ENCODE measurements around the gene PXDN.

The PXDN gene

GRCh38 chr2:1650085-1650872 is 94.0 kb downstream of the PXDN start:
- Histone ChIP-seq H3F3A (ENCODE audit: control insufficient read depth, insufficient read depth) (no peaks in the 10 kb centered on the region), H3K9me3 (ENCODE audit: control insufficient read depth, insufficient read depth, low read length) (peaks cover 20% of the 10 kb centered on the region; the same call in 1 of the 2 replicates), H3K36me3 (ENCODE audit: control insufficient read depth, low read length) (no peaks in the 10 kb centered on the region), H3K9me2 (replicated peaks; ENCODE audit: control insufficient read depth, low read length) (no peaks in the 10 kb centered on the region), H3K4me2 (ENCODE audit: low read length) (no peak overlapping the region), H3K4me1 (ENCODE audit: control insufficient read depth, low read length) (no peaks in the 10 kb centered on the region), H3K79me2 (ENCODE audit: control insufficient read depth, low read length) (no peaks in the 10 kb centered on the region), H3K27ac (ENCODE audit: low read depth, low read length) (no peak overlapping the region), H4K20me1 (ENCODE audit: control insufficient read depth, insufficient read depth, low read depth, low read length) (no peaks in the 10 kb centered on the region), H3K4me3 (ENCODE audit: low read length) (no peak overlapping the region), H3K27me3 (ENCODE audit: control insufficient read depth, low read length) (no peaks in the 10 kb centered on the region)
- TF ChIP-seq EZH2phosphoT487 (IDR thresholded peaks at IDR 0.05; ENCODE audit: borderline replicate concordance, low read length) (no peak), CTCF (IDR thresholded peaks at IDR 0.05; ENCODE audit: low read depth, low read length, poor library complexity, severe bottlenecking) (no peak)

- H4K20me1 ChIP-seq (ENCODE audit: control insufficient read depth, insufficient read depth, low read depth, low read length) = no peaks in the 10 kb centered on the region
- no peaks in the 10 kb centered on the region for H3F3A ChIP-seq (ENCODE audit: control insufficient read depth, insufficient read depth)
- no peak overlapping the region for H3K4me3 ChIP-seq (ENCODE audit: low read length)
- TF ChIP-seq EZH2phosphoT487 (IDR thresholded peaks at IDR 0.05; ENCODE audit: borderline replicate concordance, low read length) (no peak), CTCF (IDR thresholded peaks at IDR 0.05; ENCODE audit: low read depth, low read length, poor library complexity, severe bottlenecking) (no peak)
- H3K9me3 ChIP-seq (ENCODE audit: control insufficient read depth, insufficient read depth, low read length) = peaks cover 20% of the 10 kb centered on the region; the same call in 1 of the 2 replicates
- H3K9me2 ChIP-seq (replicated peaks; ENCODE audit: control insufficient read depth, low read length) = no peaks in the 10 kb centered on the region
- no peaks in the 10 kb centered on the region for H3K4me1 ChIP-seq (ENCODE audit: control insufficient read depth, low read length)
- H3K27me3 ChIP-seq (ENCODE audit: control insufficient read depth, low read length) = no peaks in the 10 kb centered on the region
- H3K4me2 ChIP-seq (ENCODE audit: low read length) = no peak overlapping the region
- no peaks in the 10 kb centered on the region for H3K36me3 ChIP-seq (ENCODE audit: control insufficient read depth, low read length)
- H3K79me2 ChIP-seq (ENCODE audit: control insufficient read depth, low read length) = no peaks in the 10 kb centered on the region
- H3K27ac ChIP-seq (ENCODE audit: low read depth, low read length) = no peak overlapping the region
These were observed 94.9 kb downstream of the PXDN start for GRCh38 chr2:1649103-1650084.

- H3K4me2 ChIP-seq (ENCODE audit: low read length) = no peak overlapping the region
- H3K27ac ChIP-seq (ENCODE audit: low read depth, low read length) = no peak overlapping the region
- no peaks in the 10 kb centered on the region for H3K79me2 ChIP-seq (ENCODE audit: control insufficient read depth, low read length)
- TF ChIP-seq CTCF (IDR thresholded peaks at IDR 0.05; ENCODE audit: low read depth, low read length, poor library complexity, severe bottlenecking) = no peak
- TF ChIP-seq EZH2phosphoT487 (IDR thresholded peaks at IDR 0.05; ENCODE audit: borderline replicate concordance, low read length) = no peak
- H4K20me1 ChIP-seq (ENCODE audit: control insufficient read depth, insufficient read depth, low read depth, low read length) = no peaks in the 10 kb centered on the region
- H3F3A ChIP-seq (ENCODE audit: control insufficient read depth, insufficient read depth) = no peaks in the 10 kb centered on the region
- H3K9me3 ChIP-seq (ENCODE audit: control insufficient read depth, insufficient read depth, low read length) = peaks cover 20% of the 10 kb centered on the region; the same call in 1 of the 2 replicates
- H3K36me3 ChIP-seq (ENCODE audit: control insufficient read depth, low read length) = no peaks in the 10 kb centered on the region
- H3K9me2 ChIP-seq (replicated peaks; ENCODE audit: control insufficient read depth, low read length) = no peaks in the 10 kb centered on the region
- H3K27me3 ChIP-seq (ENCODE audit: control insufficient read depth, low read length) = no peaks in the 10 kb centered on the region
- H3K4me1 ChIP-seq (ENCODE audit: control insufficient read depth, low read length) = no peaks in the 10 kb centered on the region
- H3K4me3 ChIP-seq (ENCODE audit: low read length) = no peak overlapping the region
These were observed 95.8 kb downstream of the PXDN start for GRCh38 chr2:1648241-1649102.

Measured in DOHH2 (cell line).